B cell (primary cell): ENCODE results near the gene RC3H2. TPM values are rescaled to one million over a fixed set of nuclear protein-coding genes. Genes with fewer than 3 reads are reported as not detected.

Experiments used
- ATAC-seq: fragments of 200-7000 bp; cut with Tn5 transposase; one replicate; pipeline ENCODE4 v1.10.0; 2021; ENCODE audit warnings: low read depth, mild to moderate bottlenecking, moderate number of reproducible peaks, moderate library complexity
- CTCF ChIA-PET: fragments of 350-600 bp; sonication (Branson Sonifier 250); formaldehyde crosslinking; loops from one replicate; lab custom pipeline; 2021; ENCODE audit warnings: antibody characterized with exemption, inconsistent platforms; lab: Charles Lee
- POLR2A ChIA-PET: fragments of 350-600 bp; sonication (Branson Sonifier 250); formaldehyde crosslinking; loops from one replicate; lab custom pipeline; 2021; ENCODE audit warnings: antibody characterized with exemption; lab: Charles Lee
- DNase-seq: peaks from one replicate; pipeline ENCODE4 v3.0.0; 2013
- H2AFZ ChIP-seq: 2 replicates; pipeline ENCODE4 v1.6.1; 2012; ENCODE audit warnings: mild to moderate bottlenecking, low read depth, low read length; ENCODE audit not compliant: insufficient read depth, poor library complexity, severe bottlenecking
- H3K27ac ChIP-seq, 2 donors: 1 replicate in 1 of 2; 2 replicates in 1 of 2; pipeline ENCODE4 v1.5.1; 2012 to 2013; ENCODE audit warnings: low read length in 2 of 2, mild to moderate bottlenecking in 2 of 2, moderate library complexity in 1 of 2
- H3K27me3 ChIP-seq, 4 experiments: fragments of 200-600 bp in 1 of 4; sonication (generic) in 1 of 4; replicated peaks in 1 of 4; 1 replicate in 2 of 4; 2 replicates in 2 of 4; pipeline versions ENCODE4 v1.6.1 to v1.7.0; 2013 to 2016; ENCODE audit warnings: low read length in 3 of 4, mild to moderate bottlenecking in 2 of 4, mixed read lengths in 1 of 4, moderate library complexity in 1 of 4; ENCODE audit not compliant: insufficient read depth in 4 of 4, control insufficient read depth in 3 of 4; ENCODE audit errors: control extremely low read depth in 1 of 4
- H3K36me3 ChIP-seq, 2 experiments: replicated peaks in 1 of 2; 1 replicate in 1 of 2; 2 replicates in 1 of 2; pipeline versions ENCODE4 v1.6.1 to v1.7.1; 2013; ENCODE audit warnings: low read length in 1 of 2; ENCODE audit not compliant: insufficient read depth in 2 of 2, control insufficient read depth in 1 of 2; ENCODE audit errors: control extremely low read depth in 1 of 2, extremely low read depth in 1 of 2
- H3K4me1 ChIP-seq, 2 donors: fragments of 200-600 bp in 1 of 2; sonication (generic) in 1 of 2; 1 replicate in 1 of 2; 2 replicates in 1 of 2; pipeline versions ENCODE4 v1.5.1 to v1.6.1; 2013 to 2017; ENCODE audit warnings: low read length in 2 of 2; ENCODE audit not compliant: control insufficient read depth in 2 of 2, insufficient read depth in 2 of 2
- H3K4me2 ChIP-seq: replicated peaks from 2 replicates; pipeline ENCODE3; 2012; ENCODE audit warnings: mild to moderate bottlenecking, low read depth, low read length; ENCODE audit not compliant: poor library complexity, severe bottlenecking
- H3K4me3 ChIP-seq, 5 experiments: fragments of 200-600 bp in 1 of 5; sonication (generic) in 1 of 5; 1 replicate in 3 of 5; 2 replicates in 2 of 5; pipeline versions ENCODE4 v1.5.1 to v1.7.0; 2011 to 2016; ENCODE audit warnings: low read length in 4 of 5, mild to moderate bottlenecking in 4 of 5, low read depth in 2 of 5, control low read depth in 1 of 5, moderate library complexity in 1 of 5; ENCODE audit not compliant: insufficient read depth in 1 of 5; ENCODE audit errors: control extremely low read depth in 1 of 5, extremely low read depth in 1 of 5
- H3K79me2 ChIP-seq: fragments of 200-600 bp; sonication (generic); one replicate; pipeline ENCODE4 v1.6.0; 2016; ENCODE audit warnings: low read length; ENCODE audit not compliant: control insufficient read depth, insufficient read depth
- H3K9ac ChIP-seq: fragments of 200-600 bp; sonication (generic); 2 replicates; pipeline ENCODE4 v1.6.1; 2017; ENCODE audit warnings: mild to moderate bottlenecking, low read length, moderate library complexity
- H3K9me3 ChIP-seq, 3 donors: one replicate each; pipeline versions ENCODE4 v1.6.1 to v1.7.1; 2013; ENCODE audit warnings: low read length in 2 of 3; ENCODE audit not compliant: control insufficient read depth in 2 of 3, insufficient read depth in 1 of 3; ENCODE audit errors: control extremely low read depth in 1 of 3
- H4K20me1 ChIP-seq: 2 replicates; pipeline ENCODE4 v1.6.0; 2012; ENCODE audit warnings: mild to moderate bottlenecking, low read length; ENCODE audit not compliant: insufficient read depth, control insufficient read depth, poor library complexity, severe bottlenecking
- H3K27ac Mint-ChIP-seq: one replicate; pipeline ENCODE4 v1.8.0; 2021; ENCODE audit warnings: mixed read lengths
- H3K27me3 Mint-ChIP-seq: one replicate; pipeline ENCODE4 v1.8.0; 2021; ENCODE audit warnings: mixed read lengths
- H3K4me1 Mint-ChIP-seq: one replicate; pipeline ENCODE4 v1.8.0; 2021; ENCODE audit warnings: mixed read lengths
- H3K4me3 Mint-ChIP-seq: one replicate; pipeline ENCODE4 v1.8.0; 2021; ENCODE audit warnings: mixed read lengths
- H3K9me3 Mint-ChIP-seq: one replicate; pipeline ENCODE4 v1.8.0; 2022; ENCODE audit warnings: mixed read lengths; ENCODE audit not compliant: insufficient read depth
- EZH2 ChIP-seq: IDR thresholded peaks from 2 replicates; pipeline ENCODE4 v1.6.1; 2012; ENCODE audit warnings: borderline replicate concordance, low read depth, mild to moderate bottlenecking, moderate library complexity, low read length; ENCODE audit not compliant: insufficient read depth, poor library complexity, severe bottlenecking
- WGBS: methylation state at CpG from one replicate; pipeline ENCODE4 v1.1.5; 2013; ENCODE audit warnings: missing lambda C conversion rate; ENCODE audit not compliant: insufficient coverage; 5-methylcytosine and 5-hydroxymethylcytosine counted together
- intact Hi-C: fragments of 100-400 bp; cut with micrococcal nuclease; formaldehyde crosslinking; loops from one replicate; pipeline ENCODE4 v1.10.0; 2022
- polyA plus RNA-seq: library from polyadenylated mRNA; depleted of rRNA; stranded (reverse); fragments of >200 nt; gene quantifications from 2 replicates; pipeline ENCODE4 v1.2.3, GENCODE V29; 2012
- total RNA-seq, 2 donors: library from RNA; stranded (reverse); fragments of 120-200 nt in 1 of 2; gene quantifications; 1 replicate in 1 of 2; 2 replicates in 1 of 2; pipeline versions ENCODE4 v1.2.3 to v1.2.4, GENCODE V29; 2013 to 2022
- TF ChIP-seq, protein P1 (sequence below): fragments of 200-600 bp; IDR thresholded peaks from one replicate; pipeline ENCODE4 v1.8.0; 2022; ENCODE audit warnings: antibody characterized with exemption, mild to moderate bottlenecking

Gene RC3H2
- total and polyA plus RNA-seq, 2 donors (not counting 1 experiment from before 2014, with no cell fraction given), result 17.2 to 74.4 TPM

DNA sequence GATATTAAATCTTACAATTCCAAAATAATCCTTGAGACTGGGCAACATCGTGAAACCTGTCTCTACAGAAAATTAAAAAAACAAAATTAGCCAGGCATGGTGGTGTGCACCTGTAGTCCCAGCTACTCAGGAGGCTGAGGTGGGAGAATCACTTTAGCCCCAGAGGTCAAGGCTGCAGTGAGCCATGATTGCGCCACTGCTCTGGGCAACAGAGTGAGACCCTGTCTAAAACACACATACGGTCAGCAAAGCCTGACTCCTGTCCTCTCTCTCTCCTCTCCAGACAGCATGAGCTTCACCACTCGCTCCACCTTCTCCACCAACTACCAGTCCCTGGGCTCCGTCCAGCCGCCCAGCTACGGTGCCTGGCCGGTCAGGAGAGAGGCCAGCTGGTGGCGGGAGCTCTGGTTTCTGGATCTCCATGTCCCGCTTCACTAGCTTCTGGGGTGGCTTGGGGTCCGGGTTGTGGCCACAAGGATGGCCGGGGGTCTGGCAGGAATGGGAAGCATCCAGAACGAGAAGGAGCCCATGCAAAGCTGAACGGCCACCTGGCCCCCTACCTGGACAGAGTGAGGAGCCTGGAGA lies 67.8 kb downstream of the RC3H2 start:
- peaks cover 7 to 8% of the 10 kb centered on the region in 2 donors for H3K4me1 ChIP-seq
- no peak overlapping the region for H2AFZ ChIP-seq
- H3K36me3 ChIP-seq, result no peaks in the 10 kb centered on the region
- no peak overlapping the region for H3K27ac Mint-ChIP-seq
- no peaks in the 10 kb centered on the region for H3K9me3 Mint-ChIP-seq
- H3K4me3 Mint-ChIP-seq, result no peak overlapping the region
- no peaks in the 10 kb centered on the region for H3K27me3 ChIP-seq
- no peaks in the 10 kb centered on the region for H4K20me1 ChIP-seq
- no peak for TF ChIP-seq EZH2
- TF ChIP-seq, protein P1, sequence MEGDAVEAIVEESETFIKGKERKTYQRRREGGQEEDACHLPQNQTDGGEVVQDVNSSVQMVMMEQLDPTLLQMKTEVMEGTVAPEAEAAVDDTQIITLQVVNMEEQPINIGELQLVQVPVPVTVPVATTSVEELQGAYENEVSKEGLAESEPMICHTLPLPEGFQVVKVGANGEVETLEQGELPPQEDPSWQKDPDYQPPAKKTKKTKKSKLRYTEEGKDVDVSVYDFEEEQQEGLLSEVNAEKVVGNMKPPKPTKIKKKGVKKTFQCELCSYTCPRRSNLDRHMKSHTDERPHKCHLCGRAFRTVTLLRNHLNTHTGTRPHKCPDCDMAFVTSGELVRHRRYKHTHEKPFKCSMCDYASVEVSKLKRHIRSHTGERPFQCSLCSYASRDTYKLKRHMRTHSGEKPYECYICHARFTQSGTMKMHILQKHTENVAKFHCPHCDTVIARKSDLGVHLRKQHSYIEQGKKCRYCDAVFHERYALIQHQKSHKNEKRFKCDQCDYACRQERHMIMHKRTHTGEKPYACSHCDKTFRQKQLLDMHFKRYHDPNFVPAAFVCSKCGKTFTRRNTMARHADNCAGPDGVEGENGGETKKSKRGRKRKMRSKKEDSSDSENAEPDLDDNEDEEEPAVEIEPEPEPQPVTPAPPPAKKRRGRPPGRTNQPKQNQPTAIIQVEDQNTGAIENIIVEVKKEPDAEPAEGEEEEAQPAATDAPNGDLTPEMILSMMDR, result no peak
- H3K27ac ChIP-seq, result no peak overlapping the region
- intact Hi-C loops, result no loop called here
- no peaks in the 10 kb centered on the region for H3K79me2 ChIP-seq
- H3K9ac ChIP-seq, result no peak overlapping the region
- H3K9me3 ChIP-seq, result peaks cover 0 to 7% (median 0%) of the 10 kb centered on the region in 3 donors
- no peak for ATAC-seq
- 97% methylated on average over 13 of the region's 14 CpGs for WGBS
- no peak for DNase-seq
- no peak overlapping the region for H3K4me3 ChIP-seq
- POLR2A ChIA-PET, result no interaction called here
- H3K4me2 ChIP-seq, result no peak overlapping the region
- CTCF ChIA-PET, result no interaction called here
- no peaks in the 10 kb centered on the region for H3K27me3 Mint-ChIP-seq
- peaks cover 8% of the 10 kb centered on the region for H3K4me1 Mint-ChIP-seq

DNA sequence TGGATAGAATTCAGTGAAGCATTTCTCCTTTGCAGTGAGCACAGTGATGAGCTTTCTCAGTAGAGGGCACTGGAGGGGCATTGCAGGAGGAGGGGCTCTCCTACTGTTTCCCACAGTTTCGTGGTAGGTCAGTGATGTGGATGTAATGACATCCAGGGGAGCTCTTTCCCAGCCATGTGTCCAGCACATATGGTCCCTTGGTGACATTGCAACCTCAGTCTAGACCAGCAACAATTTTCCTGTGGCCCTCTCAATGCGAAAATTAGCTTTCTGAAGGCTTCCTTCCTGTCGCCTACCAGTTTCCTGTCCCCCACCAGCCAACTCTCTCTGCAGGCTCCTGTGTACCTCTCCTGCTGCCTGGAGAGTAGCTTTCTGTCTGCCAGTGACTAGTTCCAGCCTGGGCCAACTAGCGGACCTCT lies 69.8 kb downstream of the RC3H2 start:
- ATAC-seq (no peak), DNase-seq (peak; percentile 10)
- H3K9me3 ChIP-seq, result peaks cover 0 to 7% (median 0%) of the 10 kb centered on the region in 3 donors
- no peak overlapping the region for H3K27ac ChIP-seq
- peak overlapping the region; percentile 55 for H3K4me2 ChIP-seq
- H3K4me3 ChIP-seq, result no peak overlapping the region
- POLR2A ChIA-PET, result no interaction called here
- H3K36me3 ChIP-seq, result no peaks in the 10 kb centered on the region
- H2AFZ ChIP-seq, result peak overlapping the region; percentile 63
- no peaks in the 10 kb centered on the region for H4K20me1 ChIP-seq
- peaks cover 8% of the 10 kb centered on the region for H3K4me1 Mint-ChIP-seq
- no peaks in the 10 kb centered on the region for H3K27me3 ChIP-seq
- intact Hi-C loops, result no loop called here
- WGBS, result 0% methylated on average over 2 of the region's 4 CpGs
- H3K9me3 Mint-ChIP-seq, result no peaks in the 10 kb centered on the region
- H3K27ac Mint-ChIP-seq, result no peak overlapping the region
- H3K9ac ChIP-seq, result no peak overlapping the region
- TF ChIP-seq EZH2, result no peak
- TF ChIP-seq, protein P1, result no peak
- no peaks in the 10 kb centered on the region for H3K27me3 Mint-ChIP-seq
- H3K4me3 Mint-ChIP-seq, result peak overlapping the region; percentile 37
- peaks cover 7 to 8% of the 10 kb centered on the region in 2 donors for H3K4me1 ChIP-seq
- CTCF ChIA-PET, result interaction anchor here (0.9 to 1.8 kb wide), 3 partner anchors 9 to 155 kb away, joined by 3 to 8 read pairs (median 3); no protein-coding TSS in a partner anchor
- H3K79me2 ChIP-seq, result no peaks in the 10 kb centered on the region
